Measurements from ENCODE around the gene TMEM233.

The TMEM233 gene

DNA sequence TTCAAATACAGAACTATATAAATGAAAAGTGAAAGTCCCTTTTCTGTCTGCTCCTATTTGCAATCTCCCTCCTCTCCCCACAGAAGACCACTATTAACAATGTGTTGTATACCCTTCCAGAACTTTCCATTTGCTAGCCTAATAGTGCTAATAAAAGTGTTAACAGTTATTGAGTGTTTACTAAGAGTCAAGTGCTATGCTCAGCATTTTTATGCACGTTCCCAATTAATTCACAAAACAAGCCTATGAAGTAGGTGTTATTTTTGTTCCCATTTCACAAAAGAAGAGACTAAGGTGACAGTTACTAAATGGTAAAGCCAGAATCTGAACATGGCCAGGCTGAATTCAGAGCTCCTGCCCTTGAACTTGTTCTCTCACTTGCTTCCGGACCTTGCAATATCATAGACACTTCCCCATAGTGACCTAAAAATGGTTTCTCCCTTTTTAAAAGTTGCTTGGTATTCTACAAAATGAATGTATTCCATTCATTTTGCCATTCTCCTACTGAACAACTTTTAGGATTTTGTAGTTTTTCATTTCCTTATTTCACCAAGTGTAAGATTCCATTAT is 72.7 kb downstream of the TMEM233 start:
- DNase-seq (ENCODE audit: insufficient read length, low spot score), result no peak
- FAIRE-seq, result no peak
- TF ChIP-seq TAF1 (IDR thresholded peaks at IDR 0.05; ENCODE audit: low read depth, low read length) (no peak), PAX5 (IDR thresholded peaks at IDR 0.05; ENCODE audit: insufficient read depth, low read length, severe bottlenecking) (no peak), POLR2A (IDR thresholded peaks at IDR 0.05; ENCODE audit: low read depth, low read length) (peak; percentile 40; the same call in 1 of the 2 replicates), SPI1 (IDR thresholded peaks at IDR 0.05; ENCODE audit: low read depth, low read length) (peak; percentile 53), POU2F2 (IDR thresholded peaks at IDR 0.05; ENCODE audit: low read depth, low read length) (no peak), POLR2AphosphoS5 (IDR thresholded peaks at IDR 0.05; ENCODE audit: low read depth, low read length) (no peak)

DNA sequence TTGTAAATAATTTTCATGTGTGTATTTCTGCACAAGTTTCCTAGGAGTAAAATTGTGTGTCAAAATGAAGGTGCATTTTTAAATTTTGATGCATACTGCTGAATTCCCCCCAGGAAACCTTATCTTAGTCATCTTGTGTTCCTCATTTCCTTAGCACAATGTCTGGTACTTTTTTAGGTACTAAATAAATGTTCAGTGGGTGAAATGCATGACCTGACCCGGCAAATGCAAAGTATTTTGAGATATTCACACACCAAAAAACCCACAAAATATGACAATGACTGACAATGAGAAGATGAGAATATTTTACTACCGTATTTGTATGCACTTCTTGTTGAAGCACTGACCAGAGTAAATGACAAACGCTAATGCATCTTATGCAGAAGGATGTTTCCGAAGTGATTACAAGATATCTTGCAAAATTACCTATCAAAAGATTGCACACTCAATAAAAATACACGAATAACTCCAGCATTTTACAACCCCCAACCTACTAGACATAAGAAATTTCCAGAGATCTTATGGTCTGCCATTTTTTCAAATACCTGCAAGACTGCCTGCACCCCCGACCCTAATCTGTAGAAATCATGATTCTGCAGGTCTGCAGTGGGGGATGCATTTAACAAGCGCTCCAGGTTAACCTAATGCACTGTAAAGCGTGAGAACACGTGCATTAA is 73.5 kb downstream of the TMEM233 start:
- TF ChIP-seq POU2F2 (IDR thresholded peaks at IDR 0.05; ENCODE audit: low read depth, low read length) (0 out of 2 replicates have a peak, but pooled peaks have one; percentile 12), SPI1 (IDR thresholded peaks at IDR 0.05; ENCODE audit: low read depth, low read length) (peak; percentile 67), TAF1 (IDR thresholded peaks at IDR 0.05; ENCODE audit: low read depth, low read length) (no peak)
- DNase-seq (ENCODE audit: insufficient read length, low spot score), result no peak
- FAIRE-seq, result peak; percentile 83

DNA sequence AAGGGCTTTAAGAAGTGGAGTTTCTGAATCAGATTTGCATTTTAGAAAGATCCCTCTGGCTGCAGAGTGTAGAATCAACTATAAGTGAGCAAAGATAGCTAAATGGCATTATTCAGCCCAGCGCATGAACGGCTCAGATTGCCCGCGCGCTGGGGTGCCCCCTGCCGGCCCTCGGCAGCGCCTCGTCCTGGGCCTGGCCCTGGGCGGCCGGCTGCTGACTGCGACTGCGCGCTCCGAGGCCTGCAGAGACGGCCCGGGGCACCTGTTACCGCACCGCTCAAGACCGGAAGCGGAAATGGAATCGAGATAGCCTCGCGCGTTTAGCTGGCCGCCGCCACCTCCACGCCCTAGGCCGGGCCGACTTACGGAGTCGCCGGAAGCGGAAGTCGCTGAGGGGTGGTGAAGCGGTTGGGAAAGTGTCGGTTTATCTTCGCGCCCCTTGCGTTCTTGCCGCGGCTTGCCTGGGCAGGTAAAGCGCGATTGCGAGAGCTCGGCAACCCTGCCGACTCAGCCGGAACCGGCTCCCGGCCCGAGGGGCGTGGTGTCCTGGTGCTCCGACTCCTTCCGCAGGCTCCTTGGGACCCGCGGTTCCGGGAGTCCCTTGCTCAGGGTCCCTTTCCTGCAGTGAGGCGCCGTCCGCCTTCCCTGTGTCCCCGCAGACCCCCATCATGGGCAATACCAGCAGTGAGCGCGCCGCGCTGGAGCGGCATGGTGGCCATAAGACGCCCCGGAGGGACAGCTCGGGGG is 74.2 kb downstream of the TMEM233 start, which contains the start of gene PRKAB1:
TSS of gene PRKAB1 (plus strand) at position 557 of the 747 bp plus-strand sequence. CDS start at position 669, 112 bp downstream.
- peak; percentile 95 for DNase-seq (ENCODE audit: insufficient read length, low spot score)
- TF ChIP-seq PAX5 (IDR thresholded peaks at IDR 0.05; ENCODE audit: insufficient read depth, low read length, severe bottlenecking) (peak; percentile 15), POLR2A (IDR thresholded peaks at IDR 0.05; ENCODE audit: low read depth, low read length) (peak; percentile 81), SPI1 (IDR thresholded peaks at IDR 0.05; ENCODE audit: low read depth, low read length) (peak; percentile 58), POU2F2 (IDR thresholded peaks at IDR 0.05; ENCODE audit: low read depth, low read length) (peak; percentile 52; the same call in 1 of the 2 replicates), POLR2AphosphoS5 (IDR thresholded peaks at IDR 0.05; ENCODE audit: low read depth, low read length) (peak; percentile 87), TAF1 (IDR thresholded peaks at IDR 0.05; ENCODE audit: low read depth, low read length) (peak; percentile 79)
- peak; percentile 97 for FAIRE-seq

DNA sequence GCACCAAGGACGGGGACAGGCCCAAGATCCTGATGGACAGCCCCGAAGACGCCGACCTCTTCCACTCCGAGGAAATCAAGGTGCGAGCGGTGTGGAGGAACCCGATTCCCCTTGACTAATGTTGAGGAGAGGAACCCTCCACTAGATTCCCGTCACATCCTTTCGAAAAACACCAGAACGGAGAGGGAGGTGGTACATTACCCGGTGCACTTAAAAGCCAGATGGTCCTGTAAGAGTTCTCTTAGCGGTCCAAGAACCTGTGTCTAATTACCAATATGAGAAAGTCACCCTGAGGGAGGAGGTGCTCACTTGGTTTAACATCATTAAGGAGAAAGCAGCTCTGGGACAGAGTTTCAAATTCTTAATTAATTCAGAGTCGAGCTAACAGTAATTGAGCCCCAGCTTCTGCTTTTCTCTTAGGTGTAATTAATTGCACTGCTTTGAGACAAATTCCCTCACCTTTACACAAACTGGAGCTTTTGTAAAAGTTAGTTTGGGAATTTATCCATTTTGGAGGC is 74.8 kb downstream of the TMEM233 start:
- no peak for TF ChIP-seq PAX5 (IDR thresholded peaks at IDR 0.05; ENCODE audit: insufficient read depth, low read length, severe bottlenecking)
- TF ChIP-seq POLR2AphosphoS5 (IDR thresholded peaks at IDR 0.05; ENCODE audit: low read depth, low read length), result no peak
- no peak for TF ChIP-seq TAF1 (IDR thresholded peaks at IDR 0.05; ENCODE audit: low read depth, low read length)
- TF ChIP-seq POU2F2 (IDR thresholded peaks at IDR 0.05; ENCODE audit: low read depth, low read length), result no peak
- no peak for DNase-seq (ENCODE audit: insufficient read length, low spot score)
- FAIRE-seq, result no peak

DNA sequence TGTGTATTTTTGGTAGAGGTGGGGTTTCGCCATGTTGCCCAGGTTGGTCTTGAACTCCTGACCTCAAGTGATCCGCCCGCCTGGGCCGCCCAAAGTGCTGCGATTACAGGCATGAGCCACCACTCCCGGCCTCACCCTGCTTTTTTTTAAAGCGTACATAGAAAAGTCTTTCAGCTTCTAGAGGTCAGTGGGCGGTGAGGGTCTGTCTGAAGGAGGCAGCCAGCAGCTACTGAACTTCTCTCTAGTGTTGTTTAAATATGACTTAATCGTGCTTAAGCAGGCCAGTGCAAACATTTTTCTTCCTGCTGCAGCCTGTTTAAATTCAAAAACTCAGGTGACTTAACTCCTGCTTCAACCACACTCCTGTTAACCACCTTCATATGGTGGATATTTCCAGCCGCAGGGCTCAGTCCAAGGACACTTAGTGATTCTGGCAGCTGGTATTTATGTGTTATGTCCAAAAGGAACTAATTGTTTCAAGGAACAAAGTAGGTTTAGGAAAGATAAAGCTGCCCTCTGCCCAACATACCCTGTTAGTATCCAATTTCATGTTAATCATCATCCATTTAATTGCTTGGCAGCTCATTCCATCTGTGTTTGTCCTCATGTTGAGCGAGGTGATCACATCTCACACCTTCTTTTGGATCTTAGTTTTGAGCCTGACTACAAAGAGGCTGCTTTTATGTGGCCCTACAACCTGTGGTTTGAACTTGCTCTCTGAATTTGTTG is 76.3 kb downstream of the TMEM233 start:
- FAIRE-seq (no peak), DNase-seq (ENCODE audit: insufficient read length, low spot score) (no peak)
- TF ChIP-seq POLR2A (IDR thresholded peaks at IDR 0.05; ENCODE audit: low read depth, low read length), result no peak
- no peak for TF ChIP-seq TAF1 (IDR thresholded peaks at IDR 0.05; ENCODE audit: low read depth, low read length)
- TF ChIP-seq PAX5 (IDR thresholded peaks at IDR 0.05; ENCODE audit: insufficient read depth, low read length, severe bottlenecking), result no peak
- no peak for TF ChIP-seq SPI1 (IDR thresholded peaks at IDR 0.05; ENCODE audit: low read depth, low read length)
- no peak for TF ChIP-seq POU2F2 (IDR thresholded peaks at IDR 0.05; ENCODE audit: low read depth, low read length)
- no peak for TF ChIP-seq POLR2AphosphoS5 (IDR thresholded peaks at IDR 0.05; ENCODE audit: low read depth, low read length)

DNA sequence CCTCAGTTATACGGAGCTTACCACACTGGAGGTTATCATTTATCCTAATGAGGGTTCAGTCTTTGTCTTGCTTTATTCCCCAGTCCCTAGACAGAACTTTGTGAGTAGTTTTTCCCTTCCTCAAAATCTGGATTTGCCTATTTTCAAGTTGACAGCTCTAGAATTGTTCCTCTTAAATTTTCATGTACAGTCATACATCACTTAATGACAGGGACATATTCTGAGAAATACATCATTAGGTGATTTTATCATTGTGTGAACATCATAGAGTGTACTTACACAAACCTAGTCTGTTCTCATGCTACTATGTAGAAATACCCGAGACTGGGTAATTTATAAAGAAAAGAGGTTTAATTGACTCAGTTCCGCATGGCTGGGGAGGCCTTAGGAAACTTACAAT is 77.5 kb downstream of the TMEM233 start:
- DNase-seq (ENCODE audit: insufficient read length, low spot score) (no peak), FAIRE-seq (no peak)

DNA sequence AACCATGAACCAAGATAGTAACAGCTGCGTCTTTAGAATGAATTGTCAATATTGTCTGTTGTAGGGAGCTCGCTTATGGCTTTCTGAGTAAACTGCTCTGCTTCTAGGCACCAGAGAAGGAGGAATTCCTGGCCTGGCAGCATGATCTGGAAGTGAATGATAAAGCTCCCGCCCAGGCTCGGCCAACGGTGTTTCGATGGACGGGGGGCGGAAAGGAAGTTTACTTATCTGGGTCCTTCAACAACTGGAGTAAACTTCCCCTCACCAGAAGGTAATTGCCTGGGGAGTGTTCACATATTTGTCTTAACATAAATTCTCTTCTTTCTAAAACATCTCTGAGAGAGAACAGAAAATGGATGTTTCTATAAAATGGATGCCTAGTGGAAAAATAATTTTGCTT is 78.6 kb downstream of the TMEM233 start:
- no peak for FAIRE-seq
- no peak for DNase-seq (ENCODE audit: insufficient read length, low spot score)
- TF ChIP-seq POLR2A (IDR thresholded peaks at IDR 0.05; ENCODE audit: low read depth, low read length), result no peak
- no peak for TF ChIP-seq POLR2AphosphoS5 (IDR thresholded peaks at IDR 0.05; ENCODE audit: low read depth, low read length)
- TF ChIP-seq POU2F2 (IDR thresholded peaks at IDR 0.05; ENCODE audit: low read depth, low read length), result no peak
- no peak for TF ChIP-seq SPI1 (IDR thresholded peaks at IDR 0.05; ENCODE audit: low read depth, low read length)
- no peak for TF ChIP-seq TAF1 (IDR thresholded peaks at IDR 0.05; ENCODE audit: low read depth, low read length)

More for the DNA sequence above, 77.5 kb downstream of the TMEM233 start:
- TF ChIP-seq TAF1 (IDR thresholded peaks at IDR 0.05; ENCODE audit: low read depth, low read length) (no peak), POLR2A (IDR thresholded peaks at IDR 0.05; ENCODE audit: low read depth, low read length) (no peak), PAX5 (IDR thresholded peaks at IDR 0.05; ENCODE audit: insufficient read depth, low read length, severe bottlenecking) (no peak), POLR2AphosphoS5 (IDR thresholded peaks at IDR 0.05; ENCODE audit: low read depth, low read length) (no peak), POU2F2 (IDR thresholded peaks at IDR 0.05; ENCODE audit: low read depth, low read length) (no peak), SPI1 (IDR thresholded peaks at IDR 0.05; ENCODE audit: low read depth, low read length) (no peak)

DNA sequence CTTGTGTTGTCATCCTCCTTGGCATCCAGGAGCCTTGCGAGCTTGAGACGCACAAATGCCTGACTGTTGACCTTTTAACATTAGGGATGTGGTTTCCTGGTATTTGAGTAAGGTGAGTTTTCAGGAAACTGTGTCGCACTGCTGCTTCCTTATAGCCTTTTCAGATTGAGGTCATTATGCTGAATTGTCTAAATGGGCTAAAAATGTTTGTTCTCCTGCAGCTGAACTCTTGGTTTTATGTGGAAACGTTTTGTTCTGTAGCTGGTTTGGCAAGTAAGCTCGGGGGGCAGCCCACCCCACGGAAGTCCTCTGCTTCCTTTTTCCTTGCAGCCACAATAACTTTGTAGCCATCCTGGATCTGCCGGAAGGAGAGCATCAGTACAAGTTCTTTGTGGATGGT is 80.1 kb downstream of the TMEM233 start:
- FAIRE-seq (no peak), DNase-seq (ENCODE audit: insufficient read length, low spot score) (no peak)
- no peak for TF ChIP-seq PAX5 (IDR thresholded peaks at IDR 0.05; ENCODE audit: insufficient read depth, low read length, severe bottlenecking)
- no peak for TF ChIP-seq POLR2A (IDR thresholded peaks at IDR 0.05; ENCODE audit: low read depth, low read length)
- TF ChIP-seq SPI1 (IDR thresholded peaks at IDR 0.05; ENCODE audit: low read depth, low read length), result no peak
- no peak for TF ChIP-seq POLR2AphosphoS5 (IDR thresholded peaks at IDR 0.05; ENCODE audit: low read depth, low read length)
- no peak for TF ChIP-seq TAF1 (IDR thresholded peaks at IDR 0.05; ENCODE audit: low read depth, low read length)
- no peak for TF ChIP-seq POU2F2 (IDR thresholded peaks at IDR 0.05; ENCODE audit: low read depth, low read length)
